ENCODE measurements around the gene SLCO4A1. TPM values are rescaled to one million over a fixed set of nuclear protein-coding genes. Genes with fewer than 3 reads are reported as not detected.
"Not testable (repeated sequence)": the region's sequence is repeated elsewhere in the genome, so short reads cannot be mapped to it uniquely, and the experiment has no call there.

Gene SLCO4A1
- total and polyA plus RNA-seq, 2 experiments from 2014 or later, result 25.8 to 99.0 TPM

GRCh38 chr20:62679978-62680589 lies 37.8 kb downstream of the SLCO4A1 start:
- Histone ChIP-seq H3K4me3 (no peak overlapping the region), H2AFZ (no peak overlapping the region), H3K36me3 (replicated peaks; ENCODE audit: insufficient read depth, low read depth) (no peaks in the 10 kb centered on the region), H4K20me1 (ENCODE audit: insufficient read depth, poor library complexity, severe bottlenecking) (no peaks in the 10 kb centered on the region), H3K4me1 (ENCODE audit: insufficient read depth) (no peaks in the 10 kb centered on the region), H3K9me2 (replicated peaks; ENCODE audit: insufficient read depth) (no peaks in the 10 kb centered on the region), H3K79me2 (no peaks in the 10 kb centered on the region), H3K4me2 (no peak overlapping the region), H3K9me3 (ENCODE audit: low read depth) (no peaks in the 10 kb centered on the region), H3K27me3 (no peaks in the 10 kb centered on the region), H3K27ac (no peak overlapping the region)
- no peak for DNase-seq (ENCODE audit: low spot score)
- TF ChIP-seq EZH2 (IDR thresholded peaks at IDR 0.05; ENCODE audit: borderline replicate concordance) (no peak), CTCF (IDR thresholded peaks at IDR 0.05; ENCODE audit: poor library complexity) (no peak), EZH2phosphoT487 (IDR thresholded peaks at IDR 0.05; ENCODE audit: low read depth, severe bottlenecking, unreplicated experiment) (no peak)
- whole genome bisulfite sequencing (ENCODE audit: low lambda C conversion rate, missing lambda C conversion rate), result 95% methylated on average over 11 of the region's 11 CpGs

GRCh38 chr20:62682912-62683517 lies 40.7 kb downstream of the SLCO4A1 start:
- Histone ChIP-seq H3K9me2 (replicated peaks; ENCODE audit: insufficient read depth) (no peaks in the 10 kb centered on the region), H3K27ac (no peak overlapping the region), H2AFZ (no peak overlapping the region), H3K4me2 (no peak overlapping the region), H3K36me3 (replicated peaks; ENCODE audit: insufficient read depth, low read depth) (no peaks in the 10 kb centered on the region), H3K79me2 (no peaks in the 10 kb centered on the region), H3K27me3 (no peaks in the 10 kb centered on the region), H3K9me3 (ENCODE audit: low read depth) (no peaks in the 10 kb centered on the region), H4K20me1 (ENCODE audit: insufficient read depth, poor library complexity, severe bottlenecking) (no peaks in the 10 kb centered on the region), H3K4me1 (ENCODE audit: insufficient read depth) (no peaks in the 10 kb centered on the region), H3K4me3 (no peak overlapping the region)
- no peak for DNase-seq (ENCODE audit: low spot score)
- no peak for TF ChIP-seq EZH2 (IDR thresholded peaks at IDR 0.05; ENCODE audit: borderline replicate concordance)
- no peak for TF ChIP-seq EZH2phosphoT487 (IDR thresholded peaks at IDR 0.05; ENCODE audit: low read depth, severe bottlenecking, unreplicated experiment)
- no peak for TF ChIP-seq CTCF (IDR thresholded peaks at IDR 0.05; ENCODE audit: poor library complexity)
- 84% methylated on average over 30 of the region's 30 CpGs for WGBS (ENCODE audit: low lambda C conversion rate, missing lambda C conversion rate)

- not testable (repeated sequence) for H3K4me1 ChIP-seq (ENCODE audit: insufficient read depth); H3K79me2 ChIP-seq; H3K36me3 ChIP-seq (replicated peaks; ENCODE audit: insufficient read depth, low read depth); DNase-seq (ENCODE audit: low spot score); H3K4me3 ChIP-seq; H3K9me3 ChIP-seq (ENCODE audit: low read depth); H3K4me2 ChIP-seq; H4K20me1 ChIP-seq (ENCODE audit: insufficient read depth, poor library complexity, severe bottlenecking); H2AFZ ChIP-seq; H3K27me3 ChIP-seq; H3K9me2 ChIP-seq (replicated peaks; ENCODE audit: insufficient read depth); H3K27ac ChIP-seq
- WGBS (ENCODE audit: low lambda C conversion rate, missing lambda C conversion rate), result 98% methylated on average over 31 of the region's 52 CpGs
Observed at GRCh38 chr20:62683660-62684322, 41.5 kb downstream of the SLCO4A1 start.

- H3K4me1 ChIP-seq (ENCODE audit: insufficient read depth), result no peaks in the 10 kb centered on the region
- no peak overlapping the region for H3K4me3 ChIP-seq
- H3K27ac ChIP-seq, result no peak overlapping the region
- WGBS (ENCODE audit: low lambda C conversion rate, missing lambda C conversion rate), result 69% methylated on average over 6 of the region's 12 CpGs
- H3K79me2 ChIP-seq, result no peaks in the 10 kb centered on the region
- H3K36me3 ChIP-seq (replicated peaks; ENCODE audit: insufficient read depth, low read depth), result no peaks in the 10 kb centered on the region
- no peak overlapping the region for H2AFZ ChIP-seq
- H3K9me3 ChIP-seq (ENCODE audit: low read depth), result no peaks in the 10 kb centered on the region
- H3K27me3 ChIP-seq, result no peaks in the 10 kb centered on the region
- DNase-seq (ENCODE audit: low spot score), result no peak
- TF ChIP-seq CTCF (IDR thresholded peaks at IDR 0.05; ENCODE audit: poor library complexity) (no peak), EZH2phosphoT487 (IDR thresholded peaks at IDR 0.05; ENCODE audit: low read depth, severe bottlenecking, unreplicated experiment) (no peak)
- H3K9me2 ChIP-seq (replicated peaks; ENCODE audit: insufficient read depth), result no peaks in the 10 kb centered on the region
- H3K4me2 ChIP-seq, result no peak overlapping the region
- no peaks in the 10 kb centered on the region for H4K20me1 ChIP-seq (ENCODE audit: insufficient read depth, poor library complexity, severe bottlenecking)
Observed at GRCh38 chr20:62684981-62685380, 42.7 kb downstream of the SLCO4A1 start.
